ENCODE results near the gene GPR108. TPM values are rescaled to one million over a fixed set of nuclear protein-coding genes. Genes with fewer than 3 reads are reported as not detected.

GPR108 gene
- total and polyA plus RNA-seq, 2 of the 13 experiments (the other 11 are each of a cell fraction or from before 2014, with no cell fraction given): 36.4 to 63.0 TPM

GRCh38 chr19:6766357-6767080 is 29.1 kb upstream of the GPR108 start:
- ChIA-PET CTCF (ENCODE audit: low intra/inter-chr PET ratio, low total read pairs) (no interaction called here), POLR2A (interaction anchor here (0.8 to 1.0 kb wide), 3 partner anchors 12 to 303 kb away, joined by 3 read pairs; partner anchors contain the start of gene ZNF557)
- no peak overlapping the region for H3K27ac ChIP-seq (ENCODE audit: extremely low read length, insufficient read depth, low read length)
- H3K27me3 ChIP-seq (ENCODE audit: control insufficient read depth in 1 of 2, insufficient read depth in 2 of 2, low read length in 2 of 2): no peaks in the 10 kb centered on the region
- H2AFZ ChIP-seq (ENCODE audit: low read length): no peak overlapping the region
- no peaks in the 10 kb centered on the region for H4K20me1 ChIP-seq (ENCODE audit: insufficient read depth, low read length)
- H3K9ac ChIP-seq (ENCODE audit: insufficient read depth, low read depth, low read length): peak overlapping the region; percentile 45; the same call in 1 of the 2 replicates
- FAIRE-seq (peak; percentile 30), ATAC-seq (peak; percentile 12; the same call in 1 of the 3 replicates), DNase-seq (ENCODE audit: low spot score) (no peak)
- H3K4me2 ChIP-seq (ENCODE audit: low read depth, low read length): peak overlapping the region; percentile 86
- no peaks in the 10 kb centered on the region for H3K79me2 ChIP-seq (ENCODE audit: insufficient read depth, low read length)
- H3K4me3 ChIP-seq (replicated peaks in 1 of 3; ENCODE audit: insufficient read depth in 1 of 3, low read depth in 2 of 3, low read length in 3 of 3): peak overlapping the region; percentile 52 to 73 (median 64)
- in situ Hi-C loops (cut with HindIII; ENCODE audit: extremely low pct_ligation_motif_present, low pct_unique_long_range_greater_than_20kb): no loop called here
- intact Hi-C loops (cut with micrococcal nuclease; ENCODE audit: unreplicated experiment): no loop called here
- 3% methylated on average over 14 of the region's 16 CpGs for WGBS (ENCODE audit: low lambda C conversion rate)
- BruUV-seq (replicated peaks): TSS peak; percentile 75
- H3K9me3 ChIP-seq (ENCODE audit: low read length): no peaks in the 10 kb centered on the region
- H3K36me3 ChIP-seq (replicated peaks in 1 of 2; ENCODE audit: control insufficient read depth in 1 of 2, insufficient read depth in 2 of 2, low read length in 2 of 2): no peaks in the 10 kb centered on the region
- peaks cover 40% of the 10 kb centered on the region for H3K4me1 ChIP-seq (ENCODE audit: insufficient read depth, low read length)
- TF ChIP-seq SRF (IDR thresholded peaks at IDR 0.05; ENCODE audit: low read depth, low read length): no peak
- TF ChIP-seq BCL3 (CRISPR knock-in tag; IDR thresholded peaks at IDR 0.05): 0 out of 2 replicates have a peak, but pooled peaks have one; percentile 10
- no peak for TF ChIP-seq ZNF616 (CRISPR knock-in tag; IDR thresholded peaks at IDR 0.05; ENCODE audit: low read depth)
- TF ChIP-seq MNT (IDR thresholded peaks at IDR 0.05): 0 out of 2 replicates have a peak, but pooled peaks have one; percentile 28
- TF ChIP-seq TAF1 (CRISPR knock-in tag; IDR thresholded peaks at IDR 0.05): no peak
- TF ChIP-seq PLRG1 (conservative IDR thresholded peaks at IDR 0.05): no peak
- TF ChIP-seq KMT2A (CRISPR knock-in tag; IDR thresholded peaks at IDR 0.05): no peak
- TF ChIP-seq ZNF672 (CRISPR knock-in tag; IDR thresholded peaks at IDR 0.05): peak; percentile 82; the same call in 1 of the 2 replicates
- TF ChIP-seq ZBTB38 (CRISPR knock-in tag; IDR thresholded peaks at IDR 0.05): 0 out of 2 replicates have a peak, but pooled peaks have one; percentile 6
- no peak for TF ChIP-seq ATF7 (IDR thresholded peaks at IDR 0.05)
- 0 out of 2 replicates have a peak, but pooled peaks have one; percentile 5 for TF ChIP-seq ATF7 (CRISPR knock-in tag; IDR thresholded peaks at IDR 0.05)
- TF ChIP-seq ZNF263 (CRISPR knock-in tag; IDR thresholded peaks at IDR 0.05): 0 out of 2 replicates have a peak, but pooled peaks have one; percentile 42
- no peak for TF ChIP-seq ZNF83 (CRISPR knock-in tag; IDR thresholded peaks at IDR 0.05; ENCODE audit: borderline replicate concordance)
- no peak for TF ChIP-seq ARID4A (CRISPR knock-in tag; IDR thresholded peaks at IDR 0.05; ENCODE audit: borderline replicate concordance)
- TF ChIP-seq ZNF501 (CRISPR knock-in tag; IDR thresholded peaks at IDR 0.05): 0 out of 2 replicates have a peak, but pooled peaks have one; percentile 40
